WERI-Rb-1 (cell line): Measurements from ENCODE around the gene ZNF431.
A peak's percentile ranks its signal among the peaks of the same experiment; 100 is the strongest.

Experiments
- DNase-seq: peaks from one replicate; pipeline ENCODE4 v3.0.0-alpha.2; 2020
- H3K27ac ChIP-seq: fragments of 250-450 bp; sonication (Bioruptor Pico); 2 replicates; pipeline ENCODE4 v1.5.1; 2020; ENCODE audit warnings: mild to moderate bottlenecking, moderate library complexity
- H3K27me3 ChIP-seq: fragments of 250-450 bp; sonication (Bioruptor Pico); 2 replicates; pipeline ENCODE4 v1.5.1; 2021; ENCODE audit warnings: mild to moderate bottlenecking, low read depth, moderate library complexity; ENCODE audit not compliant: insufficient read depth, severe bottlenecking
- H3K36me3 ChIP-seq: fragments of 250-450 bp; sonication (Bioruptor Pico); 2 replicates; pipeline ENCODE4 v1.5.1; 2020; ENCODE audit warnings: mild to moderate bottlenecking, moderate library complexity
- H3K4me3 ChIP-seq: 2 replicates; pipeline ENCODE4 v1.5.1; 2011; ENCODE audit warnings: low read depth, mild to moderate bottlenecking, control low read depth, low read length
- H3K9me3 ChIP-seq: fragments of 250-450 bp; sonication (Bioruptor Pico); 2 replicates; pipeline ENCODE4 v1.5.1; 2021; ENCODE audit warnings: mild to moderate bottlenecking, moderate library complexity; ENCODE audit not compliant: severe bottlenecking
- TF ChIP-seq, protein P1 (sequence below): IDR thresholded peaks from 2 replicates; pipeline ENCODE4 v1.5.1; 2011; ENCODE audit warnings: low read depth, mild to moderate bottlenecking, control low read depth, inconsistent platforms, low read length

The ZNF431 gene

DNA sequence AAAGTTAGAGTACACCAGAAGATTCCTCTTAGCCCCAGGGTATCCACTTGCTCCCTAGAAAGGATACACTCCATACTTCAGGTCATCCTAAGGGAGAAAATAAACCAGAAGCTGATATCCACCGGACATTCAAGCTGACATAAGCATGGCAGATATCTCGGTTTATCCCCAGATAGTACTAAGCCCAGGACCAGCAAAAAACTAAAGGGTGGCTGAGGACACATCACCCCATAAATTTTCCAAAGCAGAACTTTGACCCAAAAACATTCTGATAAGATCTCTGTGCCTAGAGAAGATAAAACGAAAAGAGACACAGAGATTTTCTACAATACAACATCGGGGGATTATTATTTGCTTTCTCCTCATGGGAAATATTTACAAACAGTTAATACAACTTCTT is 13.9 kb upstream of the ZNF431 start:
- Histone ChIP-seq H3K4me3 (no peak overlapping the region), H3K27me3 (no peaks in the 10 kb centered on the region), H3K9me3 (no peaks in the 10 kb centered on the region), H3K27ac (no peak overlapping the region), H3K36me3 (no peaks in the 10 kb centered on the region)
- TF ChIP-seq, protein P1, sequence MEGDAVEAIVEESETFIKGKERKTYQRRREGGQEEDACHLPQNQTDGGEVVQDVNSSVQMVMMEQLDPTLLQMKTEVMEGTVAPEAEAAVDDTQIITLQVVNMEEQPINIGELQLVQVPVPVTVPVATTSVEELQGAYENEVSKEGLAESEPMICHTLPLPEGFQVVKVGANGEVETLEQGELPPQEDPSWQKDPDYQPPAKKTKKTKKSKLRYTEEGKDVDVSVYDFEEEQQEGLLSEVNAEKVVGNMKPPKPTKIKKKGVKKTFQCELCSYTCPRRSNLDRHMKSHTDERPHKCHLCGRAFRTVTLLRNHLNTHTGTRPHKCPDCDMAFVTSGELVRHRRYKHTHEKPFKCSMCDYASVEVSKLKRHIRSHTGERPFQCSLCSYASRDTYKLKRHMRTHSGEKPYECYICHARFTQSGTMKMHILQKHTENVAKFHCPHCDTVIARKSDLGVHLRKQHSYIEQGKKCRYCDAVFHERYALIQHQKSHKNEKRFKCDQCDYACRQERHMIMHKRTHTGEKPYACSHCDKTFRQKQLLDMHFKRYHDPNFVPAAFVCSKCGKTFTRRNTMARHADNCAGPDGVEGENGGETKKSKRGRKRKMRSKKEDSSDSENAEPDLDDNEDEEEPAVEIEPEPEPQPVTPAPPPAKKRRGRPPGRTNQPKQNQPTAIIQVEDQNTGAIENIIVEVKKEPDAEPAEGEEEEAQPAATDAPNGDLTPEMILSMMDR = no peak
- DNase-seq = no peak

DNA sequence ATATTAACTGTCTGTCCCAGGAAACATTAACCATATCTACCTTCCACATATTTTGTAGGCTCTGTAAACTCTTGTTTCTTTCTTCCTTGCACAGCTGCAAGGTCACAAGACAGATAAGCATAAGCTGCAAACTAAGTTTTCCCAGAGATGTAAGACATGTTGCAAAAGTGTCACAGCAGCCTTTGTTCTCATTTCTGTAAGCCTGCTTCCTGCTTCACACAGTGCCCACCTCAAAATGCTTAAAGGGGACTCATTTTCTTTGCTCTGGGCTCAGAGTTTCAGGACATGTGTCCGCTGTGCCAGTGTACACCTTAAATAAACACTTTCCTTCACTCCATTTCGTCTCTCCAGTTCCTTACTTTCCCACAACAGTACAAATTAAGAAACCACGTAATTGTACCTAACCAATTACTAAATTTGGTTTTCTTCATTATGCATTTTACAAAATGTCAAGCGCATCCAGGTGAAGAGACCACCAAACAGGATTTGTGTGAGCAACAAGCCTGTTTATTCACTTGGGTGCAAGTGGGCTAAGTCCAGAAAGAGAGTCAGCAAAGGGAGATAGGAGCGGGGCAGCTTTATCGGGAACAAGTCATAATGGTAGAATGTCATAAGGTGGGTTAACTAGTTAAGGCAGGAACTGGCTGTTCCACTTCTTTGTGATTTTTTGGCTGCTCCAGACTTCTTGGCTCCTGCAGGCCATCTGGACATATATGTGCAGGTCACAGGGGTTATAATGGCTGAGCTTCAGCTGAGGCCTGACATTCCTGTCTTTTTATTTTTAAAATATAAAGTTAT is 12.7 kb upstream of the ZNF431 start:
- TF ChIP-seq, protein P1 = no peak
- no peaks in the 10 kb centered on the region for H3K27me3 ChIP-seq
- no peak overlapping the region for H3K27ac ChIP-seq
- DNase-seq = no peak
- no peaks in the 10 kb centered on the region for H3K9me3 ChIP-seq
- H3K36me3 ChIP-seq = no peaks in the 10 kb centered on the region
- no peak overlapping the region for H3K4me3 ChIP-seq

DNA sequence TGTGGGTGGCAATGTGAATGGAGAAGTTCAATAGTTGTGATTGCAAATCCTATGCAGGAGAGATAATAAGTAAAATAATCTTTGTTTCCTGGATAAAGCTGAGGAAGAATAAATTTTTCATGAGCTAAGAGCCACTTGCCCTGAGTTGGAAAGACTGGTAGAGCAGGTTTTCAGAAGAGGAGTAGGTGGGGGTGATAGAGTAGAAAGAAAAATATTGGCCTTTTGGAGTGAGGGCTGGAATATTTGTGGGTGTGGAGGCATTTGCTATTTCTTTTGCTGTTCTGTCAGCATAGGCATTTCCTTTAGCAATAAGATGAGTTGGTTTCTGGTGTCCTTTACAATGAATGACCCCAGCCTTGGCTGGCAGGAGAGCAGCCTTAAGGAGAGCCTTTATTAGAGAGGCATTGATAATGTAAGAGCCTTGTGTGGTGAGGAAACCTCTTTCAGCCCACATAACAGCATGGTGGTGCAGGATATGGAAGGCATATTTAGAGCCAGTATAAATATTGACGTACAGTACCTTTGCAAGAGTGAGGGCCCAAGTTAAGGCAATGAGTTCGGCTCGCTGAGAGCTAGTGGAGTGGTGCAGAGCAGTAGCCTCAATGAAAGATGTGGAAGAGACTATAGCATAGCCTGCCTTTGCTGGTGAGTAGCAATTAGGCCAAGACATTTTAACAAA is 11.6 kb upstream of the ZNF431 start:
- no peak for DNase-seq
- H3K27ac ChIP-seq = no peak overlapping the region

DNA sequence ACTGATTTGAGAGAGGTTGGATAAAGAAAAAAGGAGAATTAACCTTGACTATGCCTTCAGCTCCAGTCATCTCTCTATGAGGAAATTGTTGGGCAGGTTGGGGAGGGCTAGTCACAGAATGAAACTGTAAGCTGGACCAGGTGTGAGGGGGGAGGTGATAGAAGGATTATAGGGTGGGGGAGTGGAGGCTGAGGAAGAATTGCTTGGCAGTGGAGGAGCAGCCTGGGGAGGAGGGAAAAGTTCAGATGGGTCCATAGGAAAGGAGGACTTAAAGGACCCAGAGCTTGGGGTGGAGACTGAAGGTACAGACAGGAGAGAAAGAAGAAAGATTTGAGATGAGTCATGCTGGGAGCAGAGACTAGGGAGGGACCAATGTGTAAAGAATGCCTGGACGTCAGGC is 8.2 kb upstream of the ZNF431 start:
- TF ChIP-seq, protein P1 = no peak

More for the DNA sequence above, 11.6 kb upstream of the ZNF431 start:
- Histone ChIP-seq H3K27me3 (no peaks in the 10 kb centered on the region), H3K9me3 (no peaks in the 10 kb centered on the region), H3K36me3 (no peaks in the 10 kb centered on the region), H3K4me3 (no peak overlapping the region)
- TF ChIP-seq, protein P1 = no peak

DNA sequence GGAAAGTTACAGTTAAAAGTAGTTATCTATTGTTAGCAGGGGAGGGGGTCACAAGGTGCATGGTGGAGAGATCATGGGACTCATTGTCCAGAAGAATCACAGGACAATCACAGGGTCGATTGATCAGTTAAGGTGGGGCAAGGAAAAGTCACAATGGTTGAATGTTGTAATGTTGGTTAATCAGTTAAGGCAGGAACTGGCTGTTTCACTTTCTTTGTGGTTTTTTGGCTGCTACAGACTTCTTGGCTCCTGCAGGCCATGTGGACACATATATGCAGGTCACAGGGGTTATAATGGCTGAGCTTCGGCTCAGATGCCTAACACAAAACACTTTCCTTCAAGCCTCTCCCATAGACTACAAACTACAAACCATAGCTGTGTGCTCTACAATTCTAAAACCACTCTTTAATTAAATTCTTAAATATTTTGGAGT is 6.9 kb upstream of the ZNF431 start:
- TF ChIP-seq, protein P1 = no peak
- no peaks in the 10 kb centered on the region for H3K9me3 ChIP-seq
- no peak for DNase-seq
- no peaks in the 10 kb centered on the region for H3K36me3 ChIP-seq
- H3K27me3 ChIP-seq = no peaks in the 10 kb centered on the region
- no peak overlapping the region for H3K27ac ChIP-seq
- H3K4me3 ChIP-seq = no peak overlapping the region

More for the DNA sequence above, 8.2 kb upstream of the ZNF431 start:
- H3K27ac ChIP-seq = no peak overlapping the region
- no peaks in the 10 kb centered on the region for H3K9me3 ChIP-seq
- H3K36me3 ChIP-seq = no peaks in the 10 kb centered on the region
- H3K4me3 ChIP-seq = no peak overlapping the region
- H3K27me3 ChIP-seq = no peaks in the 10 kb centered on the region
- peak; percentile 69 for DNase-seq
